ENCODE data around the gene ATP6V1B1. TPM values are rescaled to one million over a fixed set of nuclear protein-coding genes. Genes with fewer than 3 reads are reported as not detected.

ATP6V1B1 gene
- total and polyA plus RNA-seq, 10 of the 15 experiments (the other 5 are each of a cell fraction or from before 2014, with no cell fraction given), result not detected

- BruUV-seq (replicated peaks), result no TSS peak
Measured at GRCh38 chr2:70898363-70899240, 37.1 kb upstream of the ATP6V1B1 start.

More at GRCh38 chr2:70898363-70899240, 37.1 kb upstream of the ATP6V1B1 start:
- Histone ChIP-seq H3K79me2 (ENCODE audit: control insufficient read depth, insufficient read depth, low read length) (no peaks in the 10 kb centered on the region), H3K9ac (ENCODE audit: control insufficient read depth, insufficient read depth, low read length) (no peak overlapping the region), H3K36me3 (ENCODE audit: control insufficient read depth in 2 of 2, insufficient read depth in 2 of 2, low read length in 1 of 2) (no peaks in the 10 kb centered on the region), H3K27me3 (replicated peaks in 1 of 2; ENCODE audit: control insufficient read depth in 2 of 2, insufficient read depth in 2 of 2, low read length in 1 of 2) (peaks cover 42 to 44% of the 10 kb centered on the region in 2 experiments), H3K4me2 (ENCODE audit: control insufficient read depth, insufficient read depth) (no peak overlapping the region), H2AFZ (ENCODE audit: control insufficient read depth, low read depth, low read length) (no peak overlapping the region), H3K9me3 (replicated peaks; ENCODE audit: control insufficient read depth, insufficient read depth, low read length) (no peaks in the 10 kb centered on the region), H3K4me1 (ENCODE audit: control insufficient read depth, insufficient read depth, low read length) (no peaks in the 10 kb centered on the region), H3K4me3 (no peak overlapping the region), H4K20me1 (ENCODE audit: control insufficient read depth, insufficient read depth) (no peaks in the 10 kb centered on the region), H3K27ac (ENCODE audit: control insufficient read depth, insufficient read depth) (no peak overlapping the region)
- 9% methylated on average over 16 of the region's 16 CpGs for WGBS (ENCODE audit: insufficient coverage, insufficient replicate concordance, low lambda C conversion rate, missing lambda C conversion rate)
- ATAC-seq, result no peak
- TF ChIP-seq NFXL1 (IDR thresholded peaks at IDR 0.05; ENCODE audit: borderline replicate concordance) (no peak), POLR2A (IDR thresholded peaks at IDR 0.05; ENCODE audit: low read depth, low read length) (no peak), E4F1 (IDR thresholded peaks at IDR 0.05; ENCODE audit: borderline replicate concordance, partially characterized antibody) (no peak), CREM (IDR thresholded peaks at IDR 0.05; ENCODE audit: low read depth) (no peak), NBN (IDR thresholded peaks at IDR 0.05) (no peak), IRF4 (IDR thresholded peaks at IDR 0.05; ENCODE audit: low read depth, low read length) (no peak), KAT2A (conservative IDR thresholded peaks at IDR 0.05; ENCODE audit: control insufficient read depth, low read depth, low read length) (no peak), JUND (IDR thresholded peaks at IDR 0.05; ENCODE audit: low read depth, low read length) (no peak), E2F4 (IDR thresholded peaks at IDR 0.05; ENCODE audit: low read depth, low read length) (no peak), SMC3 (IDR thresholded peaks at IDR 0.05; ENCODE audit: borderline replicate concordance, low read length) (no peak), ZSCAN29 (IDR thresholded peaks at IDR 0.05) (no peak), RCOR1 (conservative IDR thresholded peaks at IDR 0.05; ENCODE audit: low read depth, low read length) (no peak), TCF3 (IDR thresholded peaks at IDR 0.05; ENCODE audit: borderline replicate concordance, insufficient read depth, low read depth, low read length) (no peak), WRNIP1 (IDR thresholded peaks at IDR 0.05; ENCODE audit: borderline replicate concordance, low read depth, low read length) (no peak), CEBPB (IDR thresholded peaks at IDR 0.05; ENCODE audit: borderline replicate concordance in 1 of 2, low read depth in 2 of 2, low read length in 2 of 2) (no peak), CBX3 (IDR thresholded peaks at IDR 0.05; ENCODE audit: borderline replicate concordance, low read depth) (no peak), ZNF207 (IDR thresholded peaks at IDR 0.05; ENCODE audit: borderline replicate concordance) (no peak), SUZ12 (IDR thresholded peaks at IDR 0.05; ENCODE audit: unreplicated experiment) (no peak), BACH1 (IDR thresholded peaks at IDR 0.05; ENCODE audit: borderline replicate concordance) (no peak)
- ChIA-PET SMC1A (ENCODE audit: uncharacterized antibody, unreplicated experiment) (no interaction called here), RAD21 (ENCODE audit: unreplicated experiment) (no interaction called here), POLR2A (no interaction called here), CTCF (interaction anchor here (0.8 kb wide), 1 partner anchor 22 kb away, joined by 3 read pairs; no protein-coding TSS in a partner anchor)
- DNase-seq (ENCODE audit: low read depth, low spot score), result no peak
- intact Hi-C loops (cut with micrococcal nuclease; ENCODE audit: unreplicated experiment) (no loop called here), in situ Hi-C loops (cut with MboI) (no loop called here)
- no peak for FAIRE-seq

Measured in GM12878 (cell line).